Trophoblast cell (in vitro differentiated cells and primary cell): ENCODE measurements around the gene GPR152.

Experiments used
- DNase-seq, 2 donors: peaks; one replicate each; pipeline ENCODE4 v3.0.0-alpha.2; 2016
- H2AFZ ChIP-seq: 2 replicates; pipeline ENCODE4 v1.6.1; 2013; ENCODE audit warnings: low read length, moderate library complexity, mild to moderate bottlenecking; ENCODE audit not compliant: insufficient read depth, poor library complexity
- H2AK5ac ChIP-seq: 2 replicates; pipeline ENCODE4 v1.6.1; 2013; ENCODE audit warnings: mild to moderate bottlenecking, low read length
- H2BK120ac ChIP-seq: 2 replicates; pipeline ENCODE4 v1.6.1; 2013; ENCODE audit warnings: low read length, mild to moderate bottlenecking, moderate library complexity; ENCODE audit not compliant: insufficient read depth, poor library complexity
- H2BK12ac ChIP-seq: 2 replicates; pipeline ENCODE4 v1.6.1; 2013; ENCODE audit warnings: mild to moderate bottlenecking, low read length, moderate library complexity
- H2BK5ac ChIP-seq: 2 replicates; pipeline ENCODE4 v1.6.1; 2013; ENCODE audit warnings: low read length, low read depth, moderate library complexity, mild to moderate bottlenecking; ENCODE audit not compliant: poor library complexity
- H3K14ac ChIP-seq: 2 replicates; pipeline ENCODE4 v1.6.1; 2013; ENCODE audit warnings: mild to moderate bottlenecking, low read length
- H3K18ac ChIP-seq: 2 replicates; pipeline ENCODE4 v1.6.1; 2013; ENCODE audit warnings: mild to moderate bottlenecking, low read length
- H3K23ac ChIP-seq: 2 replicates; pipeline ENCODE4 v1.6.1; 2013; ENCODE audit warnings: low read length
- H3K27ac ChIP-seq: 2 replicates; pipeline ENCODE4 v1.5.1; 2013; ENCODE audit warnings: low read depth, mild to moderate bottlenecking, inconsistent platforms, low read length, moderate library complexity
- H3K27me3 ChIP-seq: 2 replicates; pipeline ENCODE4 v1.6.1; 2013; ENCODE audit warnings: inconsistent platforms, mild to moderate bottlenecking, low read length, moderate library complexity; ENCODE audit not compliant: insufficient read depth
- H3K36me3 ChIP-seq, 2 experiments: 1 replicate in 1 of 2; 2 replicates in 1 of 2; pipeline ENCODE4 v1.6.1; 2013; ENCODE audit warnings: low read length in 2 of 2, mild to moderate bottlenecking in 2 of 2, moderate library complexity in 1 of 2; ENCODE audit not compliant: insufficient read depth in 2 of 2, control insufficient read depth in 1 of 2
- H3K4ac ChIP-seq: 2 replicates; pipeline ENCODE4 v1.6.1; 2013; ENCODE audit warnings: low read depth, mild to moderate bottlenecking, low read length, moderate library complexity
- H3K4me1 ChIP-seq, 2 experiments: 1 replicate in 1 of 2; 2 replicates in 1 of 2; pipeline ENCODE4 v1.6.1; 2013; ENCODE audit warnings: low read length in 2 of 2, mild to moderate bottlenecking in 2 of 2, moderate library complexity in 1 of 2; ENCODE audit not compliant: insufficient read depth in 2 of 2, control insufficient read depth in 1 of 2
- H3K4me2 ChIP-seq: 2 replicates; pipeline ENCODE4 v1.6.1; 2013; ENCODE audit warnings: inconsistent platforms, mild to moderate bottlenecking, low read length, moderate library complexity
- H3K4me3 ChIP-seq: 2 replicates; pipeline ENCODE4 v1.5.1; 2013; ENCODE audit warnings: mild to moderate bottlenecking, low read depth, low read length, inconsistent platforms
- H3K79me1 ChIP-seq: one replicate; pipeline ENCODE4 v1.6.1; 2013; ENCODE audit warnings: low read length
- H3K79me2 ChIP-seq: 2 replicates; pipeline ENCODE4 v1.6.1; 2013; ENCODE audit warnings: low read length, mild to moderate bottlenecking; ENCODE audit not compliant: control insufficient read depth, insufficient read depth, poor library complexity
- H3K9ac ChIP-seq: 2 replicates; pipeline ENCODE4 v1.6.1; 2013; ENCODE audit warnings: mild to moderate bottlenecking, low read length
- H3K9me3 ChIP-seq: 2 replicates; pipeline ENCODE4 v1.6.1; 2013; ENCODE audit warnings: low read depth, mild to moderate bottlenecking, control low read depth, inconsistent platforms, low read length; ENCODE audit not compliant: insufficient read depth
- H4K12ac ChIP-seq: 2 replicates; pipeline ENCODE4 v1.6.1; 2013; ENCODE audit warnings: low read depth, mild to moderate bottlenecking, low read length, moderate library complexity
- H4K8ac ChIP-seq: 2 replicates; pipeline ENCODE4 v1.6.1; 2013; ENCODE audit warnings: low read depth, mild to moderate bottlenecking, low read length, moderate library complexity
- H4K91ac ChIP-seq: one replicate; pipeline ENCODE4 v1.6.1; 2013; ENCODE audit warnings: low read depth, mild to moderate bottlenecking, low read length, moderate library complexity
- WGBS: extraction: QIAGEN DNeasy Blood & Tissue Kit; methylation state at CpG from one replicate; pipeline ENCODE4 v1.1.7; 2013; ENCODE audit warnings: missing lambda C conversion rate; ENCODE audit not compliant: insufficient read length, insufficient coverage; ENCODE audit errors: extremely low coverage; 5-methylcytosine and 5-hydroxymethylcytosine counted together

The GPR152 gene

DNA sequence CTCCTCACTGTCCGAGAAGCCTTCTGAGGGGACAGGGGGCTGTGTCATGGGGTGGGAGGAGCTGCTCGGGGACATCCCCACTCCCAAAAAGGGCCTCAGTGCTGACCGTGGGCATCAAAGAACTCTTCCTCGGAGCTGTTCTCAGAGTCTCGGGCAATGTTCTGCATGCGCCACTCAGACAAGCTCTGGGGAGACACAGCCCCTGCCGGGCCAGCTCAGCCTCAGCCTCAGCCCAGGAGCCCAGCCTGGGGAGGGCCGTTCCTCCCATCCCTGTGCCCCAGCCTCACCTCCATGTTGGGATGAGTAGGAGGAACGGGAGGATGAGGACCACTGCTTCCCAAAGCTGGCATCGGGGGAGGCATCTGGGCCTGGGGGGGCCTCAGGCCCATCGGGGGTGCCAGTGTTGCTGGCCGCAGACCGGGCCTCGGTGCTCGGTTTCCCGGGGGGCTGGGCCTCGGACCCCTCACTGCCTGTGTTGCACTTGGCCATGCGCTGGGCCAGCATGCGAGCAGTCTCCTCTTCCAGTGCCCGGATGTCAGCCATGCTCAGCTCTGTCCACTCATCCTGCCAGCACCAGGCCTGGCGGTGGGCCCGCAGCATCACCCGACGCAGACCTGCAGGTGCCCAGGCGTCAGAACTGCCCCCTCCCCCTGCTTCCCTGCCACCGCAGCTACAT is 47.4 kb upstream of the GPR152 start:
- peaks cover 5% of the 10 kb centered on the region for H3K79me1 ChIP-seq
- H2BK120ac ChIP-seq: no peak overlapping the region
- no peak overlapping the region for H2AFZ ChIP-seq
- no peak overlapping the region for H3K23ac ChIP-seq
- no peak overlapping the region for H2AK5ac ChIP-seq
- no peaks in the 10 kb centered on the region for H3K9me3 ChIP-seq
- peaks cover 7% of the 10 kb centered on the region for H3K79me2 ChIP-seq
- no peak overlapping the region for H4K8ac ChIP-seq
- no peak overlapping the region for H3K4me2 ChIP-seq
- peaks cover 6 to 10% of the 10 kb centered on the region in 2 experiments for H3K4me1 ChIP-seq
- no CpG with 5 or more reads among the region's 26 CpGs for WGBS
- H2BK5ac ChIP-seq: no peak overlapping the region
- H2BK12ac ChIP-seq: no peak overlapping the region
- H3K27me3 ChIP-seq: no peaks in the 10 kb centered on the region
- no peak overlapping the region for H4K91ac ChIP-seq
- H3K4me3 ChIP-seq: no peak overlapping the region
- DNase-seq: no peak
- no peak overlapping the region for H3K14ac ChIP-seq
- no peak overlapping the region for H3K27ac ChIP-seq
- H3K18ac ChIP-seq: no peak overlapping the region
- no peak overlapping the region for H4K12ac ChIP-seq
- H3K4ac ChIP-seq: no peak overlapping the region
- no peak overlapping the region for H3K9ac ChIP-seq
- H3K36me3 ChIP-seq: peaks cover 71 to 73% of the 10 kb centered on the region in 2 experiments

- Histone ChIP-seq H3K4ac (no peak overlapping the region), H3K14ac (no peak overlapping the region), H3K79me2 (peaks cover 2% of the 10 kb centered on the region), H3K4me1 (peaks cover 2 to 5% of the 10 kb centered on the region in 2 experiments), H4K91ac (no peak overlapping the region), H2AFZ (no peak overlapping the region), H3K27me3 (no peaks in the 10 kb centered on the region), H2BK12ac (no peak overlapping the region), H3K4me2 (no peak overlapping the region), H3K9me3 (no peaks in the 10 kb centered on the region), H3K79me1 (no peaks in the 10 kb centered on the region), H3K36me3 (peaks cover 83 to 84% of the 10 kb centered on the region in 2 experiments), H3K27ac (no peak overlapping the region), H2BK5ac (no peak overlapping the region), H2BK120ac (no peak overlapping the region), H4K8ac (no peak overlapping the region), H3K23ac (no peak overlapping the region), H3K9ac (no peak overlapping the region), H3K4me3 (no peak overlapping the region), H2AK5ac (no peak overlapping the region), H4K12ac (no peak overlapping the region), H3K18ac (no peak overlapping the region)
- DNase-seq: peak in 1 of 2 donors; percentile 45
- WGBS: no CpG with 5 or more reads among the region's 21 CpGs
Measured at GRCh38 chr11:67498544-67498972, 46.0 kb upstream of the GPR152 start.

- H3K27me3 ChIP-seq: no peaks in the 10 kb centered on the region
- no peak overlapping the region for H4K91ac ChIP-seq
- no peak overlapping the region for H2AFZ ChIP-seq
- no peaks in the 10 kb centered on the region for H3K79me1 ChIP-seq
- H3K4ac ChIP-seq: no peak overlapping the region
- no peak for DNase-seq
- H3K4me1 ChIP-seq: no peaks in the 10 kb centered on the region
- no peak overlapping the region for H4K12ac ChIP-seq
- no peak overlapping the region for H3K27ac ChIP-seq
- H3K18ac ChIP-seq: no peak overlapping the region
- no peak overlapping the region for H2BK5ac ChIP-seq
- no peak overlapping the region for H2BK120ac ChIP-seq
- no CpG with 5 or more reads among the region's 21 CpGs for WGBS
- no peak overlapping the region for H3K23ac ChIP-seq
- no peak overlapping the region for H3K14ac ChIP-seq
- no peaks in the 10 kb centered on the region for H3K79me2 ChIP-seq
- no peak overlapping the region for H2BK12ac ChIP-seq
- H4K8ac ChIP-seq: no peak overlapping the region
- no peak overlapping the region for H3K9ac ChIP-seq
- H3K36me3 ChIP-seq: peaks cover 86 to 91% of the 10 kb centered on the region in 2 experiments
- no peaks in the 10 kb centered on the region for H3K9me3 ChIP-seq
- no peak overlapping the region for H3K4me2 ChIP-seq
- no peak overlapping the region for H3K4me3 ChIP-seq
- no peak overlapping the region for H2AK5ac ChIP-seq
Measured at GRCh38 chr11:67497656-67498291, 45.2 kb upstream of the GPR152 start.

- Histone ChIP-seq H3K27ac (no peak overlapping the region), H4K12ac (no peak overlapping the region), H3K9ac (no peak overlapping the region), H2BK12ac (no peak overlapping the region), H3K4me2 (no peak overlapping the region), H2AFZ (no peak overlapping the region), H2BK120ac (no peak overlapping the region), H3K4me3 (no peak overlapping the region), H3K36me3 (peaks cover 88 to 91% of the 10 kb centered on the region in 2 experiments), H3K23ac (no peak overlapping the region), H3K4me1 (no peaks in the 10 kb centered on the region), H3K14ac (no peak overlapping the region), H3K79me2 (no peaks in the 10 kb centered on the region), H3K9me3 (no peaks in the 10 kb centered on the region), H2BK5ac (no peak overlapping the region), H3K27me3 (no peaks in the 10 kb centered on the region), H2AK5ac (no peak overlapping the region), H3K4ac (no peak overlapping the region), H3K18ac (no peak overlapping the region), H4K8ac (no peak overlapping the region), H3K79me1 (no peaks in the 10 kb centered on the region), H4K91ac (no peak overlapping the region)
- WGBS: no CpG with 5 or more reads among the region's 12 CpGs
- no peak for DNase-seq
Measured at GRCh38 chr11:67496113-67496512, 43.6 kb upstream of the GPR152 start.
